Dermis microvascular lymphatic vessel endothelial cell (primary cell): ENCODE measurements around the gene GSTA4. TPM values are rescaled to one million over a fixed set of nuclear protein-coding genes. Genes with fewer than 3 reads are reported as not detected.
"Not testable (repeated sequence)": the region's sequence is repeated elsewhere in the genome, so short reads cannot be mapped to it uniquely, and the experiment has no call there.

ENCODE experiments used
- DNase-seq, 2 donors: peaks; one replicate each; pipeline versions ENCODE4 v3.0.0 to v3.0.0-alpha.2; 2010; ENCODE audit warnings: low read depth in 2 of 2
- total RNA-seq: library from RNA; depleted of rRNA; stranded (reverse); fragments of >200 nt; gene quantifications from 2 replicates; pipeline ENCODE4 v1.2.1, GENCODE V29; 2014

Gene GSTA4
- total RNA-seq, 1 donor from 2014 or later: 15.7 TPM

GRCh38 chr6:53014063-53014462 is 19.0 kb upstream of the GSTA4 start:
- DNase-seq: no peak

DNA sequence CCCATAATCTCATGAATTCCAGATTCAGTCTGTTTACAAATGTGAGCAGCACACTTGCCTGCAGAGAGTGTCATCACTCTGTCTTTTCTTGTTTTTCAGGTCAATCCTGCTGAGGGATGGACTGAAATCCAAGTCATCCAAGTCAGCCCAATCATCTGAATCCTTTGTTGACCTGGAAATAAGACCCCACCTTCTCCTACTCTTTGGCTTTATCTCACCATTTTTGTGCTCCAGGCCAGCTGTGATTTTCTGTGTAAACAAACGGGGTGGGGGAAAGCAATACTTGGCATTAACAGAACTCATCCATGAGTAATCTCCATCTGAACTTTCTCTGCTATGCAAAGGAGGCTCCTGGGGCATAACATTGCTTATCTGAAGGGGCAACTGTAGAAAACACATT is 16.9 kb upstream of the GSTA4 start:
- no peak for DNase-seq

DNA sequence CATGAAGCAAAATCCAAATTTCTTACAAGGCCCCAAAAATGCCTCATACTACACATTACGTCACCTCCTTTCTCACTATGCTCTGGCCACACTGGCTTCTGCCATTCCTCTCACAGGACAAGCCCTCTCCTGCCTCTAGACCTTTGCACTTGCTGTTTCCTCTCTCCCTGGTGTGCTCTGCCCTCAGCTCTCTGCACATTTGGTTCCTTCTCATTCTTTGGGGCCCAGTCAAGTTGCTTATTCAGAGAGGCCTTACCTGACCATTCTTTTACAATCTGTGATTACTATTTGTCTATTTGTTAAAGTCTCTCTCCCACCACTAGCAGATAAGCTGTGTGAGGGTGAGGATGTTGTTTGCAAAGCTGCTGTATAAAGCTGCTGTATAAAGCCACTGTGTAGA is 15.4 kb upstream of the GSTA4 start:
- no peak for DNase-seq

GRCh38 chr6:53009511-53009910 is 14.4 kb upstream of the GSTA4 start:
- no peak for DNase-seq

GRCh38 chr6:53009056-53009455 is 14.0 kb upstream of the GSTA4 start:
- DNase-seq: no peak

DNA sequence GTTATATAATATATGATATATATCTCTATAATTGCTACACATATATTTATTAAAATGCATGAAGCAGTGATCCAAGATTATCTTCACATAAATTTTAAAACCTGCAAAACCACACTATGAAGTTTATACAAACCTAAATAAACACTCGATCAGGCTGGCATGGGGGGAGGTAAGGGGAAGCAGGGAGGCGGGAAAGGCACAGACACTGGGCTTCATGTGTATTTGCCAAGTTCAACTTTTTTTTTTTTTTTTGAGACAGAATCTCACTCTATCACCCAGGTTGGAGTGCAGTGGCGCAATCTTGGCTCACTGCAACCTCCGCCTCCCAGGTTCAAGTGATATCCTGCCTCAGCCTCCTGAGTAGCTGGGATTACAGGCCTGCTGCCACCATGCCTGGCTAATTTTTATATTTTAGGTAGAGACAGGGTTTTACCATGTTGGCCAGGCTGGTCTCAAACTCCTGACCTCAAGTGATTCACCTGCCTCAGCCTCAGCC is 13.2 kb upstream of the GSTA4 start:
- not testable (repeated sequence) for DNase-seq

DNA sequence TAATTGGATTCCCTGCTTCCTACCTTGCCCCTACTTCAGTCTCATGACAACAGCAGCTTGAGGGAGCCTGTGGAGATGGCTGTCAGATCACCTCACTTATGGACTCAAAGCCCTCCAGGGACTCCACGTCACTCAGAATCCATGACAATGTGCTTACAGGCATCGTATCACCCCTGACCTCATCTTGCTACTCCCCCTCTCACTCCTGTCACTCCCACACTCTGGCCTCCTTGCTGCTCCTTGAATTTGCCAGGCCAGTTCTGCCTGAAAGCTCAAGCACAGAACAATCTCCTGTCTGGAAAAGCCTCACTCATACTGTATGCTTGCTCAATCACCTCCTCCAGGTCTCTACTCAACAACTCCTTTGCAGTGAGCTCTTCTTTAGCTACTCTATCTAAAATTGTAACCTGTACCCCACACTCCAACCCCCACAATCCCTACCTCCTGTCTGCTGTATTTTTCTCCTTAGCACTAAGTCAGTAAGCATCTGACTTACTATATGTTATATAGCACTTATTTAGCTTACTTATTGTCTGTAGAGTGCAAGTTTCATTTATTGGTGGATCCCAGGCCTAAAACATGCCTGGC is 10.7 kb upstream of the GSTA4 start:
- no peak for DNase-seq

- DNase-seq: no peak
Measured at GRCh38 chr6:52999456-52999855, 4.4 kb upstream of the GSTA4 start.

GRCh38 chr6:52998603-52999002 is 3.5 kb upstream of the GSTA4 start:
- no peak for DNase-seq

DNA sequence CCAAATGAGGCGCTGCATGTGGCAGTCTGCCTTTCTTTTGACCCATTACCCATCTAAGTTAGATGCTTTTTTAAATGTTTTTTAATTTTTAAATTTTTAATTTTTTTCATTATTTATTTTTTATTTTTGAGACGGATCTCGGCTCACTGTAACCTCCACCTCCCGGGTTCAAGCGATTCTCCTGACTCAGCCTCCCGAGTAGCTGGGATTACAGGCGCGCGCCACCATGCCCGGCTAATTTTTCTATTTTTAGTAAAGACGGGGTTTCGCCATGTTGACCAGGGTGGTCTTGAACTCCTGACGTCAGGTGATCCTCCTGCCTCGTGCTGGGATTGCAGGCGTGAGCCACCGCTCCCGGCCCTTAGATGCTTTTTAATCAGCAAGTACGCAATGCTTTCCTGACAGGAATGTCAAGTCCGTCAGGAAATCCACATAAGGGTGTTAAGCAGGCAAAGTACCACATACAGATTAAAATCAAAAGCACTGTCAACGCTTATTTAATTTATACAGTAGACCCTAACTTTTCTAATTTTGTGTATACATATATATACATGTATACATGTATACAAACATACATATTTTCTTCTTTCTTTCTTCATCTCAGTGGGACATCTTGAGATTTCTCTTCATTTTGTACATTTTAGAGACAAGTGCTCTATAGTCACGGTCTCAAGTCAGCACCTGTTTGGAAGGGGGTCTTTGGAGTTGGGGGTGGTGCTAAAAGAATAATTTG is 995 bp upstream of the GSTA4 start:
- DNase-seq: peak; percentile 32 to 69

DNA sequence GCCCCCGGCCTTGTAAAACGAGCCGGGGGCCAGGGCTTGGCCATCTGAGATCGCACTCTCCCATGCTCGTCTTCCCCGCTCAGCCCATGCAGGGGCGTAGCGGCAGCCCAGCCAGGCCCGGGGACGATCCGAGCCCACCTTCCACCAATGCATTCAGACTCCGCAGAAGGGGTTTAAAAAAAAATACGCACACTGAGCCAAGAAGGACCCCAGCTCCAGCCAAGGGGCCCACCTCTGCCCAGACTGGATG is 320 bp downstream of the GSTA4 start:
- no peak for DNase-seq

DNA sequence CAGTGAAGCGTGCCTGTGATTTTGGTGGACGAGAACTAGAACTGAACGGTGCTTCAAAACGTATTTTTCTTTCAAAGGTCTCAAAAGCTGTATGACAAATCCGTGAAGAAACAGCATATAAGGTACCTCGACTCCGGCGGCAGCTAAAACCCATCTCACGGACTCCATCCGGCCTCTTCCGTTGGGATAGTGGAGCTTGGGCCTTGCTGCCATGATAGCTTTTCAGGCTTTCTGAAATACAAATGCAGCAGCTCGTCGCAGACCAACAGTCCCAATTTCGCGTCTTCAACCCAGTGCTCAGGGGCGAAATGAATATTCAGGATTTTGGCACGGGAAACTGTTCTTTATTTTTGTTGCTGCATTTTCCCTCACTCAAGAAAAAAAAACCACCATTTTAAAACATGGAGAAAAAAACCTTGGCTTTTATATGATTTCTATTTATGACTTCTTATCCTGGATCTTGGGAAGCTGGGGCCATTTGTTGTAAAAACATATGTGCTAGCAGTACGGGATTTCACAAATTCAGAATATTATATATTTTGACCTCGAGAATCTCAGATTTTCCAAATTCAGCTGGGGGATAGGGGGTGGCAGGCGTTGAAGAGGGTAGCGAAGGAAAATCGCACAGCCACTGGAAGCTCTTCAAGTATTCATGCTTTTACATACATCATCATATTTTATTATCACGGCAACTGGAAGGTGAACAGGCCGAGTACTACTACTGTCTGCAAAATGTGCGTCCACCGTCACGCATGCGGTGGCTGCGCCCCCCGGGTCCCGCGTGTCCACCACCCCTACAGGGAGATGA is 849 bp downstream of the GSTA4 start:
- DNase-seq: peak in 1 of 2 donors; percentile 33

GRCh38 chr6:52992980-52993920 is 1.8 kb downstream of the GSTA4 start:
- DNase-seq: no peak

DNA sequence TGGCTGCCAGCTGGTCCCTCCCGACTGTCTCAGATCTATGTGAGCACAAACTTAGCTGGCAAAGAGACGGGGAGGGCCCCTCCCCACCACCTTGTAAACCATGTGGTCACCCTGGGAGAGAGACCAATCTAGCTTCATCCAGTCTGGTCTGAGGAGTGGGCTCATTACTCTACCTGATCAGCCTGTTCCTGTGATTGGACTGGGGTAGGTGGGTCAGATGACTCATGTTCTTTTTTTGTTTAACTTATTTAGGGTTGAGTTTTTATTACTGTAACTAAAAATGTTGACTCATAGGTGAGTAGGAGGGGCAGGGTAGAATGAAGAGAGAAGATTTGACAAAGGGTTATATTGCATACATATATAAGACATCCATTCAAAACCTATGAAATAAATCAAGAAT is 4.7 kb downstream of the GSTA4 start:
- DNase-seq: no peak

DNA sequence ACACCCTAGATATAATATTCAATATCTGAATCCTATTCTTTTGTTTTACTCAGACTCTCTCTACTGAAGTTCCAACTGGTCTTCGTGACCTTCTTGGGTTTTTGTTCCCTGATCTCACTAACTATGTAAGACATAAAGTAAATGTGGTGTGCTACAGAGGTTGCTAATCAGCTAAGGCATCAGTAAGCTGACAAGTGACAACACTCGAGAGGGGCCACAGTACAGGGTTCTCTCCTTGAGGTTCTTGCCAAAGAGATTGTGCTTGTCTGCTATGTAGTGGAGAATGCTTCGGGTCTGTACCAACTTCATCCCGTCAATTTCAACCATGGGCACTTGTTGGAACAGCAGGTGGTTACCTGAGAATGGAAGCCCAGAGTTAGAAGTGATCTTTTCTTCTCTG is 9.9 kb downstream of the GSTA4 start:
- no peak for DNase-seq

DNA sequence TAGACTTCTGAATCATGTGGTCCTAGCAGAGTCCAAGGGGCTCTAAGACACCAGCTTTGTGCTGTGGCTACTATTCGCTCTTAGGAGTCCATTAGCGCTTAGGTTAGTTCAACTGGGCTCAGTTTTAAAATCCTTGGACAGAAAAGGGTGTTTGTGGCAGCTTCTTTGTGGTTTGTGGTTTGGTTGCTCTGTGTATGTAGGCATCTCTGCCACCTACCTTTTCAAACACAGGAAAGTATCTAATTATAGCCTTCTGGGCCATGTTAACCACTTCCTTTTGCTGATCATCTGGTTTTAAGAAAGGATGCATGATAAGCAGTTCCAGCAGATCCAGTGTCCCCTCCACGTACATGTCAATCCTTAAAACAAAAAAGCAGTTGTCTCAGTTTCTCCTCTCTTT is 10.8 kb downstream of the GSTA4 start:
- no peak for DNase-seq

DNA sequence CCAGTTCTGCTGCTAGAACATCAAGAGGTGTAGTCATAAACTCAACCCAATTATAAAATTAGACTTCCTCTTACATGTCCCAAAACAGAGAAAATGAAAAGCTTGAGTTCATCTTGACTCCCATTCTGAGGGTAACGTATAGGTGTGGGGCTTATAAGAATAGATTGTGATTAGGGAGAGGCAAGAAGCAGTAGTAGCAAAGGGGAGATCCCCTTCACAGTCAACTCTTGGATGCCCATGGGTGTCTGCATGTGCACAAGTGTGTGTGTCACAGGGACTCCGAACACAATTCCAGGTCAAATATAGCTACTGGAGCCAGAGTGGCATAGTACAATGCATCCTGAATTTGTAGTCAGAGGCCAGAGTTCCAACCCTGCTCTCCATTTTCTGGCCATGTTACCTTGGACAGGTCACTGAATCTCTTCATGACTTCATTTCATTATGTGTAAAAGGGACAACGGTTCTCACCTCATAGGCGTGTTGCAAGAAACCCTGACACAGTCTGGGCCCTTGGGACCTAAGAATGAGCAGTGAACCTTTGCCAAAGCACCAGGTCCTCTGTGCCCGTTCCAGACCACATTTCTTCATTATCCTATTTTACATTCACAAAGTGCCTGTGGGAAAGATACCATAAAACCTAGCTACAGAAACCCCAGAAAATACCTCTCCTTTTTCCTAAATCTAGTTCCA is 11.8 kb downstream of the GSTA4 start:
- DNase-seq: no peak

DNA sequence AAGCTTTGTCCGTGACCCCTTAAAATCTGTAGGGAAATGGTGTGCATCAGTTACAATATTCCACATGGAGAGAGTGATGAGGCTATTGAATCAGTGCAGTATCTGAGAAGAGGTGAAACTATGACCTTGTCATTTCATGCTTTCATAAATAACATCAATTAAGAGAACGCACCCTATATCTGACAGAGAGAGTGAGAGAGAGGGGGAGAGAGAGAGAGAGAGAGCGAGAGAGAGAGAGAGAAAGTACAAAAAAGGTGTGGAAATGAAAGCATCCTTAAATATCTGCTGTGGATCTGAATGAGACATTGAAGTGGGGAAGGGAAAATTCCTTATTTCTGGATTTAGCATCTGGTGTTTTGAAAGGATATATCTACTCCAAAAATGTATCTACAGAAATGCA is 12.4 kb downstream of the GSTA4 start:
- no peak for DNase-seq

GRCh38 chr6:52981222-52981900 is 13.7 kb downstream of the GSTA4 start:
- DNase-seq: no peak

DNA sequence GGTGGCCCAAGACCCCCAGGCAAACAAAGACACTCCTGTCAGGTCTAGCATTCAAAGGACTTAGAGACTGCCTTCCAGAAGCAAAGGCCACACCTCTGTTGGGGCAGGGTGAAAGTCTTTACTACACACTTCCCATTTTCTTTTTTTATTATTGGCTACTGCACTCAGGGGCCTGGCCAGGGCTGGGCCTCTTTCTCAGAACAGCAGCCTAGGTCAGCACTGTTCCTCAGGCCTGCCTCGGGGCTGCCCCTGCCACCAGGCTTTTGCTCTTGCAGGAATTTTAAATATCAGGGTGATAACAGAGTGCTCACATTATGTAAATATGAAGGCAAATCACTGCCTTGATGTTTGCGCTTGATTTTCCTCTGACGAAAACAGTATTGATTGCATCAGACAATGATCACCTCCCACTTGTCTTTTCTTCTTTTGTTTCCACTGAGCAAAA is 18.5 kb downstream of the GSTA4 start:
- DNase-seq: no peak
